ENCODE data around the gene UTF1.

Gene UTF1

GRCh38 chr10:133258818-133259601, 29.0 kb downstream of the UTF1 start:
- H3K4me3 ChIP-seq (replicated peaks; ENCODE audit: low read depth, low read length) = no peak overlapping the region
- TF ChIP-seq CTCF (IDR thresholded peaks at IDR 0.05; ENCODE audit: low read depth, low read length, missing control alignments) = no peak
- DNase-seq (ENCODE audit: extremely low read depth, low read depth) = peak; percentile 98

- DNase-seq (ENCODE audit: extremely low read depth, low read depth) = no peak
- no peak overlapping the region for H3K4me3 ChIP-seq (replicated peaks; ENCODE audit: low read depth, low read length)
- TF ChIP-seq CTCF (IDR thresholded peaks at IDR 0.05; ENCODE audit: low read depth, low read length, missing control alignments) = no peak
Observed at GRCh38 chr10:133259602-133259989, 29.6 kb downstream of the UTF1 start.

DNA sequence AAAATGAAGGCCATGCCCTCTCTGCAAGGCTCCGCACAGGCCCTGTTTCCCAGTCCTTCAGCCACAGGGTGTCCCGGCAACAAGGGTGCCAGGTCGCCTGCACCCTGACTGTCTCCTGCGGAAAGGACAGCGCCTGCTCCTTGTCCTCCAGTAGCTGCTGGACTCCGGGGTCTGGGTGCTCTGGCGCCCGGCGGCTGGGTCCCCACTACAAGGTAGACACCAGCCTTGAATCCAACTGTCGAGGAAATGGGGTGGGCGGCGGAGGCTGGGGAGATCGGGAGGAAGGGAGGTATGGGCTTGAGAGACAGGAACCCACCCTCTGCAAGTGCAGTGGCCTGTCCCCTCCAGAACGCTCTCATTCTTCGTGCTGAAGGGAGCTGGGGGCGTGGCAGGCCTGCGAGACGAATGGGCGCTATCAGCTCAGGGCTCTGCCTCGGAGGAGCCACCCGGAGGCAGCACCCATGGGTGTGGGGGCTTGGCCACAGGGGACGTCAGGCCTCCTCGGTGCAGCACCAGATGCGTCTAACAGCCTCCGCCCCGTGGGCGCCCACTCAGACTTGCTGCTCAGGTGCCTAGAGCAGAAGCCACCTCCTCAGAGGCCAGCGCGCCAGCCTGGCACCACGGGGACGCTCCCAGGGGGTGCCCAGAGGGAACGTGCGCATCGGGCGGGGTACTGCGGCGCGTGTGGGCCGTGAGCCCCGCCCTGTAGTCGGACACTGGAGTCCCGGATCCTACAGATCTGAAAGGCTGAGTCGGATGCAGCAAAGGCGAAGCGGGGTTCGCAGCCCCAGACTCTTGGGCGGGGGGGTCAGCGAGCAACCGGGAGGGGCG, 31.1 kb downstream of the UTF1 start:
- peak overlapping the region; percentile 29 for H3K4me3 ChIP-seq (replicated peaks; ENCODE audit: low read depth, low read length)
- no peak for DNase-seq (ENCODE audit: extremely low read depth, low read depth)
- TF ChIP-seq CTCF (IDR thresholded peaks at IDR 0.05; ENCODE audit: low read depth, low read length, missing control alignments) = no peak

- TF ChIP-seq CTCF (IDR thresholded peaks at IDR 0.05; ENCODE audit: low read depth, low read length, missing control alignments) = no peak
- H3K4me3 ChIP-seq (replicated peaks; ENCODE audit: low read depth, low read length) = peak overlapping the region; percentile 29
- DNase-seq (ENCODE audit: extremely low read depth, low read depth) = no peak
Observed at GRCh38 chr10:133261726-133262325, 31.8 kb downstream of the UTF1 start.

GRCh38 chr10:133262696-133263095, 32.7 kb downstream of the UTF1 start:
- H3K4me3 ChIP-seq (replicated peaks; ENCODE audit: low read depth, low read length) = no peak overlapping the region
- DNase-seq (ENCODE audit: extremely low read depth, low read depth) = no peak
- TF ChIP-seq CTCF (IDR thresholded peaks at IDR 0.05; ENCODE audit: low read depth, low read length, missing control alignments) = no peak

DNA sequence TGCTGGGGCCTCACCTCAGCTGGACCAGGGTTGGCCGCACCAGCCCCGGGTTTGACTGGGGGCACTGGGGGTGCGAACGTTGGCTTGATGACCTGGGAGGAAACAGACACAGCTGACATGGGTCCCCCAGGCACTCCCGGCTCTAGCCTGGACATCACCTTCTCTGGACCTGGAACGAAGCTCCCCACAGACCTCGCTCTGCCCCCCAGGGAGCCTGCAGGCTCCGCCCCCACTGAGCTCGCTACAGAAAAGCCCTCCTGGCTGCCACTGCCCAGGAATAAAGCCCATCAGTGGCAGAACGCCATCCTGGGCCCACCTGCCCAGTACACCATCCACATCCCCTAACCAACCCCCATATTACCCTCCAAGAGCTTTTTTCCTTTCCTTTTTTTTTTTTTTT, 33.7 kb downstream of the UTF1 start:
- DNase-seq (ENCODE audit: extremely low read depth, low read depth) = no peak
- no peak for TF ChIP-seq CTCF (IDR thresholded peaks at IDR 0.05; ENCODE audit: low read depth, low read length, missing control alignments)
- no peak overlapping the region for H3K4me3 ChIP-seq (replicated peaks; ENCODE audit: low read depth, low read length)

Data from HFF-Myc (cell line).